Measurements from ENCODE around the gene CHN2.

Gene CHN2

DNA sequence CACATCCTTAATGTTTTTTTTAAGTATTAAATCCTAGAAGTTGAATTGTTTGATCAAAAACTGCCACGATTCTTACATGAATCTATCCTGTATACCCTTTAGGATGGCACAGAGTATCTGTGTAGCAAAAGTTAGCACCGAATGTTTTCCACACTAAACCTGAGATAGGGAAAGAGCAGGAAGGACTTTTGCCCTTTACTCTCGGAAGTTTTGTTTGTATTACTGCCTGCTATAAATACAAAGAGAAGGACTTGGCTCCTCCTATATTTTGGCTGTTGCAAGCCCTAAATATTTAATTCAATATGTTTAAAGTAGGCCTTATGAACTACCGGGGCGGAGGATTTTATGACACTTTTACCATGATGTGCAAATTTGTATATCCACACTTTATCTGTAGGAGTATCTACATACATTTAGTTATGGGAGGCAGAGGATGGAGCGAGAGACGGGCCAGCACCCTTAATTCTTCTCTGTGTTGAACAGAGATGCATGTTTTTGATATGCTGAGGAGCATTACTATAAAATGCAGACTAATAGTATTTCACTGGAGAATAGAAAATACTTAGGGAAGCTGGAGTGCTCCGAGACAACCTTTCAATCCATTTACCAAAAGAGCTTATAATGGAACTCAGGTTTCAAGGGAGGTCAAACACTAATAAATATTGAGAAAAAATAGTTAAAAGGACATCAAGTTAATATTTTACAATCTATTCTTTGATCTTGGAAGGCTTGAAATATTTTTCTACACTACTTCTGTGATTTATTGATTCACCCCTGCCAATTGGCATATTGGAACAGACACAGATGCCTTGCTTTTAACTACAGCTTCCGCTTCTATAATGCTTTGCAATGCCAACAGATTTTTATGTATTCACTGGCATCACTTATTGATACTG lies 97.4 kb downstream of the CHN2 start:
- TF ChIP-seq, protein P1, sequence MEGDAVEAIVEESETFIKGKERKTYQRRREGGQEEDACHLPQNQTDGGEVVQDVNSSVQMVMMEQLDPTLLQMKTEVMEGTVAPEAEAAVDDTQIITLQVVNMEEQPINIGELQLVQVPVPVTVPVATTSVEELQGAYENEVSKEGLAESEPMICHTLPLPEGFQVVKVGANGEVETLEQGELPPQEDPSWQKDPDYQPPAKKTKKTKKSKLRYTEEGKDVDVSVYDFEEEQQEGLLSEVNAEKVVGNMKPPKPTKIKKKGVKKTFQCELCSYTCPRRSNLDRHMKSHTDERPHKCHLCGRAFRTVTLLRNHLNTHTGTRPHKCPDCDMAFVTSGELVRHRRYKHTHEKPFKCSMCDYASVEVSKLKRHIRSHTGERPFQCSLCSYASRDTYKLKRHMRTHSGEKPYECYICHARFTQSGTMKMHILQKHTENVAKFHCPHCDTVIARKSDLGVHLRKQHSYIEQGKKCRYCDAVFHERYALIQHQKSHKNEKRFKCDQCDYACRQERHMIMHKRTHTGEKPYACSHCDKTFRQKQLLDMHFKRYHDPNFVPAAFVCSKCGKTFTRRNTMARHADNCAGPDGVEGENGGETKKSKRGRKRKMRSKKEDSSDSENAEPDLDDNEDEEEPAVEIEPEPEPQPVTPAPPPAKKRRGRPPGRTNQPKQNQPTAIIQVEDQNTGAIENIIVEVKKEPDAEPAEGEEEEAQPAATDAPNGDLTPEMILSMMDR (IDR thresholded peaks at IDR 0.05) = no peak

DNA sequence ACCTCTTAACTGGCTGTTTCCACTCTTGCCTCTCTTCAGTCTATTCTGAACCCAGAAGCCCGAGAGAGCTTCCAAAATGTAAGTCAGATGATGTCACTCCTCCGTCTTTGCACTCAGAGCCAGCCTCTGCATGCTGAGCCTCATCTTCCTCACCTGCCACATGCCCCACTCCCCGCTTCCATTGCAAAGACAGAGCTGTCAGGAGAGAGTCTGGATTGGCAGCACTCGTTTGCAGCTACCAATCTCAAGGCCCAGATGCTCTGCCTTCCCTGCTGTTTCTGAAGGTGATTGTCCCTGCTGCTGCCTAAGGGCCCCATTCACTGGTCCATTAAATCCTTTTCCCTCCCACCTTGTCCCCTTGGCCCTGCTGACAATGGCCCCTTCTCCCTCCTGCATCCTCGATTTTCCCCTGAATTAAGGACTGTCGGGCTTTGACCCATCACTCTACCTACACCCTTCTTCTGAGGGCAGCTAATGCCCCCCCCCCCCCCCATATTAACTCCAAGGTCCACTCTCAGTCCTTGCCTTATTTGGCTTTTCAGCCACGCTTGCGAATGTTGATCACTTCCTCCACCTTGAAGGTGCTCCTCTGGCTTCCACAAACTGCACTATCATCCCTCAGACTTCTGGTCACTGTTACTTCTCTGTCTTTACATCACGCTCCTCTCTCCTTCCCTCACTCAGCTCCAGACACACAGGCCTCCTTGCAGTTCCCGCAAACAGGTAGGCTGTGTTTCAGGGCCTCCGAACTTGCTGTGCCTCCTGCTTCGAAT lies 98.5 kb downstream of the CHN2 start:
- TF ChIP-seq, protein P1 (IDR thresholded peaks at IDR 0.05) = no peak

DNA sequence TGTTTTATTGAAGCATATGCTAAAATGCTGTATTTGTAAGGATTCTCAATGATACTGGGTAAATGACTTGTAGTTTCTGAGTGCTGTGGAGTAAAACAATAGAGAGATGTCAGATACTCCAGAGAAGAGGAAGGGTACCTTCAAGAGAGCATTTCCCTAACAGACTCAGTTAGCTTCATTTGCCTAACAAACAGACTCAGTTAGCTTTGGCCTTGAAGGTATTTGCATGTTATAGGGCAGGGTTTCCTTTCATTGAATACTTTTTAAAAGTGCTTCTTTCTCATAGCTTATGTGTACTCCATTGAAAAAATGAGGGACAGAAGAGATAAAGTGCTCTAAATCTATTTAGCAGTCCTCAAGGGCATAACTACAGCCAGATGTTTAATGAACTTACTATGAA lies 101.8 kb downstream of the CHN2 start:
- TF ChIP-seq, protein P1 (IDR thresholded peaks at IDR 0.05) = no peak

DNA sequence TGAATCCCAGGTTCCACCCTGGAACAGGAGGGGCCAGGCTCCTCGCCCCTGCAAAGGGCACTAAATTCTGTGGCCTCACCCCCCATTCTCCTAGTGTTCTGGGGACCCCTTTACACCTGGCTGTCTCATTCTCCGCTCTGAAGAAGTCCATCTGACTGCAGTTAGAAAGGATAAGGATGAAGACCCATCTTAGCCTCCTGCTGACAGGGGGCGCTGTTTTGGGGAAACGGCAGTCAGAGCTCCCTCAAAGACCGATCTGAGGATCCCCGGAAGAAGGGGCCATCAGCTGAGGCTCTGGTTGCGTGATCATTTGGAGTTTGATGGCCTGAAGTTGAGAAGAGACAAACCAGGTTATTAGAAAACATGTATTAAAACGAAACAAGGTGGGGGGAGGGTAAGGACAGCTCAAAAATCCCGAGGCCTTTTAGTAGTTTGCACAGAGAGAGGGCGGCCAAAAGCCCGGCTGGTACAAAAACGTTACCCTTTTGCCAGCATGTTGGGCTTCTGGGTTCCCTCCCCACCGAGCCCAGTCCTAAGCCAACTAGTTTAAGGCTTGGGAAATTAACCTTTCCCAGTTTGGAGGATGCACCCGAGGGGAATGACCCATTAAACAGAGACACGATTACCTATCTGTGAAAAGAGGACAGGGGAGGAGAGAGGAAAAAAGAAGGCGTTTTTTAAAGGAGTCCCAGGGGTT lies 102.8 kb downstream of the CHN2 start:
- TF ChIP-seq, protein P1 (IDR thresholded peaks at IDR 0.05) = peak; percentile 35; the same call in 1 of the 2 replicates

DNA sequence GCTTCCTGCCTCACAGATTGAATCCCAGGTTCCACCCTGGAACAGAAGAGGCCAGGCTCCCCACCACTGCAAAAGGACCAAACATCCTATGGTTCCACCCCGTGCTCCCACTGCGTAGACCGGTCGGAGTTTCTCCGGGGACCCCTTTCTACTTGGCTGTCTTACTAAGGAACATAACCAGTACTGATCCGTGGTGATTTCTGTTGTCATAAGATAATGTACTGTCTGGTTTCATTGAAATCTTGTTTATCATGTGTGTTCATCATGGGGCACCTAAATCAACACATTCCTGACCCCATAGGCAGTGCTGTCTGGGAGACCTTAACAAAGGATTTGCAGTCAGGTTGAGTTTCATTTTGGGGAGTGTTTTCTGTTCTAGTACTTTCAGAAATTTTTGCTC lies 104.5 kb downstream of the CHN2 start:
- TF ChIP-seq, protein P1 (IDR thresholded peaks at IDR 0.05) = no peak

DNA sequence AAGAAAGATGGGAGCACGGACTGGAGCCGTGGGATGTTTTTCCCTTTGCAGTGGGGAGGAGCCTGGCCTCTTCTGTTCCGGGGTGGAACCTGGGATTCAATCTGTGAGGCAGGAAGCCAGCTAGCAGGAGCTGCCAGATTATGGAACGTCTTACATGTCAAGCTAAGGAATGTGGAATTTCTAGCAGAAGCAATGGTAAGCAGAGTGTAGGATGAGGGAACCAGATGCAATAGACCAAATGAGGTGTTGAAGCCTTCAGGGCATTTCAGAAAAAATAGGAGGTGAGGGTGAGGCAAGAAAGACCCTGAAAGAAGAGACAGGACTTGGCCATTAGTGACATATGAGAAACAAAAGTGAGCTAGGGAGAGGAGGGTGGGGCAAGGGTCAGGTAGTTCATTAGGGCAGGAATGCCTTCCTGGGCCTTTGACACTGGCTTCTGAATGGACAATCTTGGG lies 105.5 kb downstream of the CHN2 start:
- TF ChIP-seq, protein P1 (IDR thresholded peaks at IDR 0.05) = no peak

DNA sequence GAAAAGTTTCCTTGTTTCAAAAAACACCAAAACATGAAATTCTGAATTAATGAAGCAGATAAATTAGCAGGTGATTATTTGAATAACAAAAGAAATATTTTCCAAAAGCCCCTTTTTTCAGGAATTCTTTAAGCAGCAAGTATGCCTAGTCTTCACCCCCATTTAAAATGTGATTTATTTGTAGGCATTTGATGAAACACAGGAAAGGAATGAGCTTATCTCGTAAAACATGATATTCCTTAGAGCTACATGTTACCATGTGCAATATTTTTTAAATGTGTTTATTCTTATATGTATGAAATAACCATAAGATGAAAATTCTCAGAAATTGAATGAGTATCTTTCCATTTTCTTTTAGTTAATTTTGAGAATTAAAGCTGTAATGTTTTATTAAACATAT lies 106.1 kb downstream of the CHN2 start:
- TF ChIP-seq, protein P1 (IDR thresholded peaks at IDR 0.05) = no peak
